Gastroesophageal sphincter (tissue), 4 donors: ENCODE measurements around the gene UBTF. TPM values are rescaled to one million over a fixed set of nuclear protein-coding genes. Genes with fewer than 3 reads are reported as not detected.

ENCODE experiments used
- ATAC-seq: fragments of 150-250 bp; one replicate; pipeline ENCODE4 v1.9.1; 2016; ENCODE audit warnings: mild to moderate bottlenecking, moderate library complexity
- H3K27ac ChIP-seq, 4 donors: fragments of 200-600 bp; sonication (generic) in 3 of 4; 1 replicate in 3 of 4; 2 replicates in 1 of 4; pipeline ENCODE4 v1.5.1; 2016 to 2019
- H3K27me3 ChIP-seq: fragments of 200-600 bp; sonication (generic); one replicate; pipeline ENCODE4 v1.5.1; 2019
- H3K36me3 ChIP-seq, 2 donors: fragments of 200-600 bp; sonication (generic); one replicate each; pipeline ENCODE4 v1.5.1; 2019; ENCODE audit warnings: control low read depth in 1 of 2
- H3K4me1 ChIP-seq, 3 donors: fragments of 200-600 bp; sonication (generic); 1 replicate in 2 of 3; 2 replicates in 1 of 3; pipeline ENCODE4 v1.5.1; 2016 to 2019; ENCODE audit warnings: control low read depth in 2 of 3
- H3K4me3 ChIP-seq, 2 donors: fragments of 200-600 bp; sonication (generic); one replicate each; pipeline ENCODE4 v1.5.1; 2019; ENCODE audit warnings: mild to moderate bottlenecking in 1 of 2, moderate library complexity in 1 of 2
- H3K9me3 ChIP-seq, 3 donors: fragments of 200-600 bp; sonication (generic); one replicate each; pipeline ENCODE4 v1.5.1; 2017 to 2019; ENCODE audit warnings: control low read depth in 2 of 3
- EP300 ChIP-seq: sonication (generic); formaldehyde crosslinking; IDR thresholded peaks from one replicate; pipeline ENCODE4 v1.6.1; 2017; ENCODE audit warnings: antibody characterized with exemption, mild to moderate bottlenecking
- POLR2A ChIP-seq, 2 donors: fragments of 450-650 bp; IDR thresholded peaks; one replicate each; pipeline ENCODE4 v1.6.1; 2017; ENCODE audit warnings: antibody characterized with exemption in 2 of 2, mild to moderate bottlenecking in 2 of 2, moderate library complexity in 1 of 2
- POLR2AphosphoS5 ChIP-seq: sonication (generic); formaldehyde crosslinking; IDR thresholded peaks from one replicate; pipeline ENCODE4 v1.6.1; 2017; ENCODE audit warnings: antibody characterized with exemption
- WGBS, 2 donors: methylation state at CpG; one replicate each; pipeline ENCODE4 v1.1.5; 2018; ENCODE audit warnings: low coverage in 1 of 2; 5-methylcytosine and 5-hydroxymethylcytosine counted together
- total RNA-seq, 4 donors: library from RNA; depleted of rRNA; stranded (reverse); fragments of >200 nt; gene quantifications; one replicate each; pipeline ENCODE4 v1.1.0, GENCODE V29; 2016
- TF ChIP-seq, protein P1 (sequence below), 4 experiments: fragments of 200-600 bp in 2 of 4; fragments of 450-650 bp in 2 of 4; sonication (generic) in 1 of 4; IDR thresholded peaks; one replicate each; pipeline ENCODE4 v1.5.1; 2017 to 2019; ENCODE audit warnings: antibody characterized with exemption in 4 of 4, mild to moderate bottlenecking in 2 of 4, moderate library complexity in 2 of 4

Gene UBTF
- total RNA-seq, 4 donors from 2014 or later = 55.6 to 85.5 (median 60.4) TPM

DNA sequence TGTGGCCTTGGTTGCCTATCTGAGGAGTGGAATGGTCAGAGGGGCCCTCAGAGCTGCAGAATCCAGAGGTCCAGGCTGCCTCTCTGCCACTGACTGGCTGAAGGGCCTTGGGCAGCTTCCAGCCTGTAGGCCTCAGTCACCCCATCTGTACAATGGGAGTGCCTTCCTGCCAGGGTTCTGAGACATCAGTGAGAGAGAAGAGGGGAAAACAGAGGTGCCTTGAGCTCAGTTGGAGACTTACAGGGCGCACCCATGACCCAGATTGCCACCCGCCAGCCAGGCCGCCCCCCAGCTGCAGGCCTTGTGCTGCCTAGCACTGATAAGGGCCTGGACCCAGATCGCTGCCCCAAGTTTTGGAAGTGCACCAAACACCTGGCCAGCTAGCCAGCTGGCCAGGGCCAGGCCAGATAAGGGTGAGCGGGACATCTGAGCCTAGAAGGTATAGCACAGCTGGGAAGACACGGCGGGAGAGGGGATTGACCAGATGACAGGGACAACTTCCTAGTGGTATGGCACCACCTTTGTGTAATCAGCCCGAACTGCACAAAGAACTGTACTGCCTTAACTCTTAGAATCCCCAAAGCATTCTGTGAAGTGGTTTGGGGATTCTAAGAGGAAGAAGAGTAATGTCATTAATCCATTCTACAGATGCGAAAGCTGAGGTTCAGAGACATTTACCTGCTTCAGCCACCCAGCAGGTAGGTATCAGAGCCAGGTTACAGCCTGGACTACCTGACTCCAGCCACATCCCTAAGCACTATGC lies 47.1 kb upstream of the UBTF start:
- ATAC-seq = no peak

DNA sequence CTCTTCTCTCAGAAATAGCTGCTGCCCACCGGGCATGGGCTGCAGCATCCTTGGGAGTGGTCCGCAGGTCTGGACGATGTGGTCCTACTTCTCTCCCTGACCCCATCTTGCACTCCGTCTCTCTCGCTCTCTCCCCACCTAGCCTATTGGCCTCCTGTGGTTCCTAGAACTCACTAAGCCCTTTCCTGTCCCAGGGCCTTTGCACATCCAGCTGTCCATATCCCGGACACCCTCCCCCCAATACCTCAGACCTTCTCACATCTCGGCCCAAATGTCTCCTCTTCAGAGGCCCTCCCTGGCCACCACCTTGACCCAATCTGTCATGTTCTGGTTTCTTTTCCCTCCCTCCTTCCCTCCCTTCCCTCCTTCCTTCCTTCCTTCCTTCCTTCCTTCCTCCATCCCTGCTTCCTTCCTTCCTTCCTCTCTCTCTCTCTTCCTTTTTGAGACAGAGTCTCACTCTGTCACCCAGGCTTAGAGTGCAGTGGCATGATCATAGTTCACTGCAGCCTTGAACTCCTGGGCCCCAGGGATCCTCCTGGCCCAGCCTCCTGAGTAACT lies 43.9 kb upstream of the UBTF start:
- no peak overlapping the region for H3K27ac ChIP-seq
- H3K4me1 ChIP-seq = no peaks in the 10 kb centered on the region
- 80 to 82% methylated on average over 1 to 7 of the region's 7 CpGs for WGBS, 2 donors
- no peaks in the 10 kb centered on the region for H3K36me3 ChIP-seq
- ATAC-seq = no peak
- H3K27me3 ChIP-seq = peaks cover 2% of the 10 kb centered on the region
- H3K4me3 ChIP-seq = no peak overlapping the region
- no peaks in the 10 kb centered on the region for H3K9me3 ChIP-seq
- TF ChIP-seq POLR2A (IDR thresholded peaks at IDR 0.05) (no peak), EP300 (no peak), POLR2AphosphoS5 (no peak)
- TF ChIP-seq, protein P1, sequence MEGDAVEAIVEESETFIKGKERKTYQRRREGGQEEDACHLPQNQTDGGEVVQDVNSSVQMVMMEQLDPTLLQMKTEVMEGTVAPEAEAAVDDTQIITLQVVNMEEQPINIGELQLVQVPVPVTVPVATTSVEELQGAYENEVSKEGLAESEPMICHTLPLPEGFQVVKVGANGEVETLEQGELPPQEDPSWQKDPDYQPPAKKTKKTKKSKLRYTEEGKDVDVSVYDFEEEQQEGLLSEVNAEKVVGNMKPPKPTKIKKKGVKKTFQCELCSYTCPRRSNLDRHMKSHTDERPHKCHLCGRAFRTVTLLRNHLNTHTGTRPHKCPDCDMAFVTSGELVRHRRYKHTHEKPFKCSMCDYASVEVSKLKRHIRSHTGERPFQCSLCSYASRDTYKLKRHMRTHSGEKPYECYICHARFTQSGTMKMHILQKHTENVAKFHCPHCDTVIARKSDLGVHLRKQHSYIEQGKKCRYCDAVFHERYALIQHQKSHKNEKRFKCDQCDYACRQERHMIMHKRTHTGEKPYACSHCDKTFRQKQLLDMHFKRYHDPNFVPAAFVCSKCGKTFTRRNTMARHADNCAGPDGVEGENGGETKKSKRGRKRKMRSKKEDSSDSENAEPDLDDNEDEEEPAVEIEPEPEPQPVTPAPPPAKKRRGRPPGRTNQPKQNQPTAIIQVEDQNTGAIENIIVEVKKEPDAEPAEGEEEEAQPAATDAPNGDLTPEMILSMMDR (IDR thresholded peaks at IDR 0.05) = no peak

More for the DNA sequence above, 47.1 kb upstream of the UBTF start:
- Histone ChIP-seq H3K4me1 (no peaks in the 10 kb centered on the region), H3K36me3 (no peaks in the 10 kb centered on the region), H3K4me3 (no peak overlapping the region), H3K27ac (no peak overlapping the region), H3K9me3 (no peaks in the 10 kb centered on the region), H3K27me3 (peaks cover 3% of the 10 kb centered on the region)
- WGBS, 2 donors = 19% methylated on average over 3 of the region's 9 CpGs; no CpG with 5 or more reads in 1 of the 2 donors
- TF ChIP-seq EP300 (no peak), POLR2A (IDR thresholded peaks at IDR 0.05) (no peak), POLR2AphosphoS5 (no peak)
- TF ChIP-seq, protein P1 (IDR thresholded peaks at IDR 0.05) = no peak

DNA sequence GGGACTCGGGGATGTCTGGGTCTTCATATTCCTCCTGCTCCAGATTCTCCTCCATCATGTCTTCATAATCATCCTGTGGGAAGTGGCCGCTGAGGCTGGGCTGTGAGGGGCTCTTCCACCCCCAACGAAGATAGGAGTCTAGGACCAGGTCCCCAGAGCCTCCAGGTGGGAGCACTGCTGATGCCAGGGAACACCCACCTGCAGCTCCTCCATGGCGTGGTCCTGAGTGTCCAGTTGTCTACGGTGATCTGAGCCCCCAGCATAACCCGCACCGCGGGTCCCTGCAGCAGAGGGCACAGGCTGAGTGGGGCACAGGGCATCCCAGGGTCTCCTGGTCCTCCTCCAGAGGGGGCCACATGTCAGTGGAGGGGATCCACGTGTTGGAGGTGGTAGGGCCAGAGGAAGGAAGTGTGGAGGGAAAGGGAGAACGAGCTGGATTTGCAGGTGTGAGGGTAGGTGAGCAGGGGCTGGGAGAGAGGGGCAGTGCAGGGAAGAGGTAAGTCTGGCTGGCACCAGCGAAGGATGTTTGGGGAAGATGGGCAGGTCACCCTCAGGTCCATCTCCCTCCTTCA lies 43.3 kb upstream of the UBTF start:
- TF ChIP-seq, protein P1 (IDR thresholded peaks at IDR 0.05) = no peak
- no peak for TF ChIP-seq EP300
- TF ChIP-seq POLR2A (IDR thresholded peaks at IDR 0.05) = no peak
- no peak for TF ChIP-seq POLR2AphosphoS5
- no peaks in the 10 kb centered on the region for H3K9me3 ChIP-seq
- peaks cover 2% of the 10 kb centered on the region for H3K27me3 ChIP-seq
- no peak overlapping the region for H3K4me3 ChIP-seq
- no peak for ATAC-seq
- H3K4me1 ChIP-seq = no peaks in the 10 kb centered on the region
- no peak overlapping the region for H3K27ac ChIP-seq
- H3K36me3 ChIP-seq = no peaks in the 10 kb centered on the region
- WGBS, 2 donors = 0 to 49% methylated on average over 1 to 3 of the region's 11 CpGs

DNA sequence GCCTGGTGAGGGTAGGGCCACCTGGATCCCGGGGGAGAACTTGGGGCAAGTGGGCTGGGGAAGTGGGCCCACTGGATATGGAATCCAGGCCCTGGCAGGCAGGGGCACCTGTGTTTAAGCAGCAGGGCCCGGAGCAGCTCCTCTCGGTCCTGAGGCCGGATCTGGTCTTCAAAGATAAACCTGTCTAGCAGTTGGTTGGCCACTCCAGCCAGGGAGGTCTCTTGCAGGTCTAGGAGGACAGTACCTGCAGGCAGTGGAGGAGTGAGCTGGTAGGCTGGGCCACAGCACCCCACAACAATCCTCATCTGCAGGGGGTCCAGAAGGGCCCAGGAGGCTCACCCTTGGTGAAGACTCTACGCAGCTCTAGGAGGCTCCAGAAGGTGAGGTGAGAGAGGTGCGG lies 40.8 kb upstream of the UBTF start:
- no peaks in the 10 kb centered on the region for H3K4me1 ChIP-seq
- no peak overlapping the region for H3K27ac ChIP-seq
- H3K9me3 ChIP-seq = no peaks in the 10 kb centered on the region
- H3K36me3 ChIP-seq = no peaks in the 10 kb centered on the region
- no CpG with 5 or more reads among the region's 6 CpGs for WGBS, 2 donors
- TF ChIP-seq POLR2A (IDR thresholded peaks at IDR 0.05) = no peak
- TF ChIP-seq POLR2AphosphoS5 = no peak
- no peak for TF ChIP-seq EP300
- TF ChIP-seq, protein P1 (IDR thresholded peaks at IDR 0.05) = no peak
- ATAC-seq = no peak
- no peak overlapping the region for H3K4me3 ChIP-seq
- peaks cover 8% of the 10 kb centered on the region for H3K27me3 ChIP-seq
